Fibroblast of the aortic adventitia (primary cell): ENCODE data around the gene TMEM213. TPM values are rescaled to one million over a fixed set of nuclear protein-coding genes. Genes with fewer than 3 reads are reported as not detected.

Experiments
- DNase-seq: peaks from one replicate; pipeline ENCODE4 v3.0.0-alpha.2; 2010; ENCODE audit warnings: low read depth
- H3K4me3 ChIP-seq: 2 replicates; pipeline ENCODE4 v1.5.1; 2011; ENCODE audit warnings: low read depth, mild to moderate bottlenecking, control low read depth, low read length, moderate library complexity
- total RNA-seq: library from RNA; depleted of rRNA; stranded (reverse); fragments of >200 nt; gene quantifications from 2 replicates; pipeline ENCODE4 v1.2.3, GENCODE V29; 2012; ENCODE audit warnings: low replicate concordance
- TF ChIP-seq, protein P1 (sequence below): IDR thresholded peaks from 2 replicates; pipeline ENCODE4 v1.5.1; 2011; ENCODE audit warnings: mild to moderate bottlenecking, low read length, control low read depth, inconsistent platforms; ENCODE audit not compliant: insufficient read depth

The TMEM213 gene
- total RNA-seq, 1 donor: not detected

DNA sequence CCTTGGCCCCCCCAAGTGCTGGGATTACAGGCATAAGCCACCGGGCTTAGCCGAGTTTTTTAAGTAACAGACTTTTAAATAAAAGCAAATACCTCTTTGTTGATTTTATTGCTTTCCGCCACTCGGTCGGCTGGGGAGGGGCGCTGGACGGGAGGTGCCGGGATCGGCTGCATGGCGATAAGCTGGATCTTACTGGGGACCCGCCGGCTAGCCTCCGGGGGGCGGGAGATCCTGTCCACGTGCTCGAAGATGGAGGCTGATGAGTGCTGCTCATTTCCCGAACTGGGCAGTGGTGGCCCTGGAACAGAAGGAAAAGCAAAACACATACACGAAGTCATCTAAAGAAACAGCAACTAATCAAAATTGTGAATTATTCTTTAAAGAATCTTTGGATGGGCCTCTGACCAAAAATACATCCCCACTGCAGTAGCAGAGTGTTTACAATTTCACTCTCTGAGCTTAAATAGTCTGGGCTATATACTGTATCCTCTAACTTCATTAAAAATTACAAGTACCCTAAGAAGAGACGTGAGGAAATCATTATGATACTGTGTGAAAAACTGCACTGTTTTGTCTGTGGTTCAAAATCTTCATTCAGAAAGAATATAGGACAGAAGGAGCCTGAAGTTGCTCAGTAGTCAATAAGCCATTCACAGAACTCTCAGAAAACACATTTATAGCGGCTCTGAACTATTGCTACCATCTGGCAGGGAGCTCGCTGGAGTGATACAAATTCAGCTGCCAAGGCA is 73.4 kb downstream of the TMEM213 start:
- no peak for DNase-seq
- H3K4me3 ChIP-seq: no peak overlapping the region
- TF ChIP-seq, protein P1, sequence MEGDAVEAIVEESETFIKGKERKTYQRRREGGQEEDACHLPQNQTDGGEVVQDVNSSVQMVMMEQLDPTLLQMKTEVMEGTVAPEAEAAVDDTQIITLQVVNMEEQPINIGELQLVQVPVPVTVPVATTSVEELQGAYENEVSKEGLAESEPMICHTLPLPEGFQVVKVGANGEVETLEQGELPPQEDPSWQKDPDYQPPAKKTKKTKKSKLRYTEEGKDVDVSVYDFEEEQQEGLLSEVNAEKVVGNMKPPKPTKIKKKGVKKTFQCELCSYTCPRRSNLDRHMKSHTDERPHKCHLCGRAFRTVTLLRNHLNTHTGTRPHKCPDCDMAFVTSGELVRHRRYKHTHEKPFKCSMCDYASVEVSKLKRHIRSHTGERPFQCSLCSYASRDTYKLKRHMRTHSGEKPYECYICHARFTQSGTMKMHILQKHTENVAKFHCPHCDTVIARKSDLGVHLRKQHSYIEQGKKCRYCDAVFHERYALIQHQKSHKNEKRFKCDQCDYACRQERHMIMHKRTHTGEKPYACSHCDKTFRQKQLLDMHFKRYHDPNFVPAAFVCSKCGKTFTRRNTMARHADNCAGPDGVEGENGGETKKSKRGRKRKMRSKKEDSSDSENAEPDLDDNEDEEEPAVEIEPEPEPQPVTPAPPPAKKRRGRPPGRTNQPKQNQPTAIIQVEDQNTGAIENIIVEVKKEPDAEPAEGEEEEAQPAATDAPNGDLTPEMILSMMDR: no peak

DNA sequence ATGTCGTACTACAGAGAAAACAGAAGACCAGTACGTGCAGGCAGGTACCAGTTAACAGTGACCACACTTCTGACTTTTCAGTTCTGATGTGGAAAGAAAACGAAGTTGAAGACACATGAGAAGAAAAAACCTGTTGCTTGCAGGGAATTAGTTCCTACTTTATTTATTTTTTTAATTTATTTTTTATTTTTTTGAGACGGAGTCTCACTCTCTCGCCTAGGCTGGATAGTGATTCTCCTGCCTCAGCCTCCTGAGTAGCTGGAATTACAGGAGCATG is 74.0 kb downstream of the TMEM213 start:
- no peak for DNase-seq
- TF ChIP-seq, protein P1: no peak
- no peak overlapping the region for H3K4me3 ChIP-seq

DNA sequence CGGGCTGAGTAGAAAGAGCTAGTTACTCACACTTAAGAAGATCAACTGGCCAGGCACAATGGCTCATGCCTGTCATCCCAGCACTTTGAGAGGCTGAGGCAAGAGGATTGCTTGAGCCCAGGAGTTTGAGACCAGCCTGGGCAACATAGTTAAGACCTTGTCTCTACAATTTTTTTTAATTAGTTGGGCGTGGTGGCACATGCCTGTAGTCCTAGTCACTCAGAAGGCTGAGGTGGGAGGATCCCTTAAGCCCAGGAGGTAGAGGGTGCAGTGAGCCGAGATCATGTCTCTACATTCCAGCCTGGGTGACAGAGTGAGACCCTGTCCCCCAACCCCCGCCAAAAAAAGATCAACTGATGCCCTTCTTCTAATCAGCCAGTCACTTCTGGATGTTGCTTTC is 74.8 kb downstream of the TMEM213 start:
- H3K4me3 ChIP-seq: no peak overlapping the region
- peak; percentile 27 for DNase-seq
- TF ChIP-seq, protein P1: no peak

DNA sequence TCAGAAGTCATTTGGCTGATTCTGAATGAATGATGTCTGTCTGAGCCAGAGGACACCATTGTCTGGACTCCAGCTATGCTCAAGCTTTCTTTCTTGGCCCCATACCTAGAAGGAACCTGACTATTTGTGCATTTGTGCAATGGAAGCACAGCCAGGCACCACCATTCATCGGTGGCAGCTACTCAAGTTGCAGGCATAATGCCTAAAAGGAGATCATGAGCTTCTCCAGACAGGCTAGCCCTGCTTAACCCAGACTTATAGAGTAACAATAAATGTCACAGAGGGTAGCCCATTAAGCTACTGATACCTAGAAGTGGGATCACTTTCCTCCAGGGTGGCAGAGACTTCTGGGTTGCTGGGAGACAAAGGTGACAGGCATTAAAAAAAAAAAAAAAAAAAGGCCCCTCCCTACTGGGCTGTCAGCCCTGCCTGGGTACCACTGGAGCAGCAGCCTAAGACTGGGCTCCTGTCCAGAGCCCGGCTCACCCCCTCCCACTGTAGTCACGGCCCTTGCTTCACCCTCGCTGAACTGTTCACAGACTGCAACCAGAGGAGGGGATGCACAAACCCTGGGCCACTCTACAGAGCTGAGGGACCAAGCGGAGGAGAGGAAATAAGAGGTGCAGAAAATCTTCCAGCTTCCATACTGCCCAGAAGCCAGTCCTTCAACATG is 75.6 kb downstream of the TMEM213 start:
- TF ChIP-seq, protein P1: no peak
- DNase-seq: no peak
- no peak overlapping the region for H3K4me3 ChIP-seq

DNA sequence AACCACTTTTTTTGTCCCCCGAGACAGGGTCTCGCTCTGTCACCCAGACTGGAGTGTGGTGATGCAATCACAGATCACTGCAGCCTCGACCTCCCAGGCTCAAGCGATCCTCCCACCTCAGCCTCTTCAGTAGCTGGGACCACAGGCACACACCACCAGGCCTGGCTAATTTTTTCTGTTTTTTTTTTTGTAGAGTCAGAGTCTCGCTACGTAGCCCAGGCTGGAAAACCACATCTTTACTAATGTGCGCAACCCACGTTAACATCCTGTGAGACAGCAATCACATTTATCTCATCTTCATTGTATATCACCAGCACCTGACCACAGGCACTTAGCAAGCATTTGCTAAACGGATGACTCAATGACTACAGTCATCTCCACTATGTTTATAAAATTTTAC is 78.0 kb downstream of the TMEM213 start:
- DNase-seq: peak; percentile 83
- H3K4me3 ChIP-seq: no peak overlapping the region
- TF ChIP-seq, protein P1: no peak

DNA sequence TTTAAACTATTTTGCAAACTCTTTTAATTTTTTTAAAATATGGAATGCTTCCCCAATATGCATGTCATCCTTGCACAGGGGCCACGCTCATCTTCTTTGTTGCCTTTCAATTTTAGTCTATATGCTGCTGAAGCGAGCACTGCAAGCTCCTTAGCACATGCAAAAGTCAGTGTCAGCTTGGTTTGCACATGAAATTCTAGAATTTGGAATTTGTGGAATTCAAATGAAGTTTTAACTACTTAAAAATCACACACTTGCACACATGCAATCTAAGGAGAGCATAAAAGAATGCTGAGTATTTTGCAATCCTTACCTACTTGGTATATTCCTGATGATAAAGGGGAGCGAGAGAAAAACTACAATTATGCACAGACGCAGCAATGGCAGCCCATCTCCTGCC is 78.5 kb downstream of the TMEM213 start:
- DNase-seq: no peak
- TF ChIP-seq, protein P1: no peak
- no peak overlapping the region for H3K4me3 ChIP-seq
